Gastroesophageal sphincter (tissue), 4 donors: ENCODE results near the gene NHS. TPM values are rescaled to one million over a fixed set of nuclear protein-coding genes. Genes with fewer than 3 reads are reported as not detected.
"Not testable (repeated sequence)": the region's sequence is repeated elsewhere in the genome, so short reads cannot be mapped to it uniquely, and the experiment has no call there.

ENCODE experiments used
- ATAC-seq: fragments of 150-250 bp; one replicate; pipeline ENCODE4 v1.9.1; 2016; ENCODE audit warnings: mild to moderate bottlenecking, moderate library complexity
- H3K27ac ChIP-seq, 4 donors: fragments of 200-600 bp; sonication (generic) in 3 of 4; 1 replicate in 3 of 4; 2 replicates in 1 of 4; pipeline ENCODE4 v1.5.1; 2016 to 2019
- H3K27me3 ChIP-seq: fragments of 200-600 bp; sonication (generic); one replicate; pipeline ENCODE4 v1.5.1; 2019
- H3K36me3 ChIP-seq, 2 donors: fragments of 200-600 bp; sonication (generic); one replicate each; pipeline ENCODE4 v1.5.1; 2019; ENCODE audit warnings: control low read depth in 1 of 2
- H3K4me1 ChIP-seq, 3 donors: fragments of 200-600 bp; sonication (generic); 1 replicate in 2 of 3; 2 replicates in 1 of 3; pipeline ENCODE4 v1.5.1; 2016 to 2019; ENCODE audit warnings: control low read depth in 2 of 3
- H3K4me3 ChIP-seq, 2 donors: fragments of 200-600 bp; sonication (generic); one replicate each; pipeline ENCODE4 v1.5.1; 2019; ENCODE audit warnings: mild to moderate bottlenecking in 1 of 2, moderate library complexity in 1 of 2
- H3K9me3 ChIP-seq, 3 donors: fragments of 200-600 bp; sonication (generic); one replicate each; pipeline ENCODE4 v1.5.1; 2017 to 2019; ENCODE audit warnings: control low read depth in 2 of 3
- EP300 ChIP-seq: sonication (generic); formaldehyde crosslinking; IDR thresholded peaks from one replicate; pipeline ENCODE4 v1.6.1; 2017; ENCODE audit warnings: antibody characterized with exemption, mild to moderate bottlenecking
- POLR2A ChIP-seq, 2 donors: fragments of 450-650 bp; IDR thresholded peaks; one replicate each; pipeline ENCODE4 v1.6.1; 2017; ENCODE audit warnings: antibody characterized with exemption in 2 of 2, mild to moderate bottlenecking in 2 of 2, moderate library complexity in 1 of 2
- POLR2AphosphoS5 ChIP-seq: sonication (generic); formaldehyde crosslinking; IDR thresholded peaks from one replicate; pipeline ENCODE4 v1.6.1; 2017; ENCODE audit warnings: antibody characterized with exemption
- WGBS, 2 donors: methylation state at CpG; one replicate each; pipeline ENCODE4 v1.1.5; 2018; ENCODE audit warnings: low coverage in 1 of 2; 5-methylcytosine and 5-hydroxymethylcytosine counted together
- total RNA-seq, 4 donors: library from RNA; depleted of rRNA; stranded (reverse); fragments of >200 nt; gene quantifications; one replicate each; pipeline ENCODE4 v1.1.0, GENCODE V29; 2016
- TF ChIP-seq, protein P1 (sequence below), 4 experiments: fragments of 200-600 bp in 2 of 4; fragments of 450-650 bp in 2 of 4; sonication (generic) in 1 of 4; IDR thresholded peaks; one replicate each; pipeline ENCODE4 v1.5.1; 2017 to 2019; ENCODE audit warnings: antibody characterized with exemption in 4 of 4, mild to moderate bottlenecking in 2 of 4, moderate library complexity in 2 of 4

NHS gene
- total RNA-seq, 4 donors from 2014 or later = 4.7 to 12.3 (median 6.6) TPM

DNA sequence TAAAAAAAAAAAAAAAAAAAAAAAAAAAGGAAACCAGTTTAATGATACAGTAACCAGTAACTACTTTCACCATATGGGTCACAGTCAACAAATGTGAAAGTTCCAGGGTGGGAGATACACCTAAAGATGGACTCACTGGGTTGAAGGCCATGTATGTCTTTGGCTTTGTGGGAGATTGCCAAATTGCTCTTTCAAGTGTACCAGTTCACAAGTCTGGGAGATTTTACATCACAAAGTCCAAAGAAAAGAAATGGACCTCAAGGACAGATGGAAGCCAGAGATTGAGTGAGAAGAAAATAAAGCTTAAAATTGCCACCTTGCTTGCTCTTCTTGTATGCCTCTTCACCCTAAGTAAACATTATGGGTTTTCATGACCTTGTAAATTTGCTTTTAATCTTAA is 65.3 kb downstream of the NHS start:
- Histone ChIP-seq H3K9me3 (no peaks in the 10 kb centered on the region), H3K4me3 (no peak overlapping the region), H3K27ac (no peak overlapping the region), H3K4me1 (no peaks in the 10 kb centered on the region), H3K27me3 (no peaks in the 10 kb centered on the region), H3K36me3 (no peaks in the 10 kb centered on the region)
- TF ChIP-seq, protein P1, sequence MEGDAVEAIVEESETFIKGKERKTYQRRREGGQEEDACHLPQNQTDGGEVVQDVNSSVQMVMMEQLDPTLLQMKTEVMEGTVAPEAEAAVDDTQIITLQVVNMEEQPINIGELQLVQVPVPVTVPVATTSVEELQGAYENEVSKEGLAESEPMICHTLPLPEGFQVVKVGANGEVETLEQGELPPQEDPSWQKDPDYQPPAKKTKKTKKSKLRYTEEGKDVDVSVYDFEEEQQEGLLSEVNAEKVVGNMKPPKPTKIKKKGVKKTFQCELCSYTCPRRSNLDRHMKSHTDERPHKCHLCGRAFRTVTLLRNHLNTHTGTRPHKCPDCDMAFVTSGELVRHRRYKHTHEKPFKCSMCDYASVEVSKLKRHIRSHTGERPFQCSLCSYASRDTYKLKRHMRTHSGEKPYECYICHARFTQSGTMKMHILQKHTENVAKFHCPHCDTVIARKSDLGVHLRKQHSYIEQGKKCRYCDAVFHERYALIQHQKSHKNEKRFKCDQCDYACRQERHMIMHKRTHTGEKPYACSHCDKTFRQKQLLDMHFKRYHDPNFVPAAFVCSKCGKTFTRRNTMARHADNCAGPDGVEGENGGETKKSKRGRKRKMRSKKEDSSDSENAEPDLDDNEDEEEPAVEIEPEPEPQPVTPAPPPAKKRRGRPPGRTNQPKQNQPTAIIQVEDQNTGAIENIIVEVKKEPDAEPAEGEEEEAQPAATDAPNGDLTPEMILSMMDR (IDR thresholded peaks at IDR 0.05) = no peak
- no peak for TF ChIP-seq EP300
- TF ChIP-seq POLR2A (IDR thresholded peaks at IDR 0.05) = no peak
- TF ChIP-seq POLR2AphosphoS5 = no peak
- ATAC-seq = no peak

DNA sequence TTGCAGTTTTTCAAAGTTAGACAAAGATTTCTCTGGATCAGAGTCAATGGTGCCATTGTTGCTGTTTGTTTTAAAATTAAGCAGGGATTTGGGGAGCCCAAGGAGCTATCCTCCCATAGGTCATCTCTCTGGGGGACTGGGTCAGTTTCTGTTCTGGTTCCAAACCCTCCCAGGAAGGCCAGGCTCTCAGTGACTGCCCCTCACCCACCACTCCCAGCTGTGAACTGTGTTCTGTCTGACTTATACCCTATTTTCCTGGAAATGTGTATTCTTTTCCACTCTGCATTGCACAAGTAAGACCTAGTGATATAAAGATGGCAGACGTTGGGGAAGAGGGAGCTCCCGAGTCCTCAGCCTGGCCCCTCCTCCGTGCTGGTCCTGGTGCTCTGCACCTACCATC is 65.8 kb downstream of the NHS start:
- H3K9me3 ChIP-seq = no peaks in the 10 kb centered on the region

DNA sequence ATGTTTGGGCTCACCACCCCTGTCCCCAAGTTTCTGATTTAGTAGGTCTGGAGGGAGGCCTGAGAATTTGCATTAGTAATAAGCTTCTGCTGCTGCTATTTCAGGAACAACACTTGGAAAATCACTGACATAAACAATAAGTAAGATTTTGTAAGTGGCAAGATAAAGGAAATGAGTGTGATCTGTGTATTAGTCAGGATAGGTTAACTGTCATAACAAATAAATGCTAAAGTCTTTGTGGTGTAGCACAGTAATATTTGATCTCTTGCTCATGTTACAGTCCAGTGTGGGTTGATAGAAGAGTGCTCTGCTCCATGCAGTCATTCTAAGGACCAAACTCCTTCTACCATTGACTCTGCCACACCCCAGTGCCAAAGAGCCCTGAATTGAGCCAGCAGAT is 67.0 kb downstream of the NHS start:
- Histone ChIP-seq H3K36me3 (no peaks in the 10 kb centered on the region), H3K4me3 (no peak overlapping the region), H3K27me3 (no peaks in the 10 kb centered on the region), H3K27ac (no peak overlapping the region), H3K9me3 (no peaks in the 10 kb centered on the region), H3K4me1 (no peaks in the 10 kb centered on the region)
- ATAC-seq = no peak
- TF ChIP-seq, protein P1 (IDR thresholded peaks at IDR 0.05) = no peak
- no peak for TF ChIP-seq POLR2AphosphoS5
- no peak for TF ChIP-seq POLR2A (IDR thresholded peaks at IDR 0.05)
- no peak for TF ChIP-seq EP300

More for the DNA sequence above, 65.8 kb downstream of the NHS start:
- H3K4me1 ChIP-seq = no peaks in the 10 kb centered on the region
- H3K27me3 ChIP-seq = no peaks in the 10 kb centered on the region
- TF ChIP-seq, protein P1 (IDR thresholded peaks at IDR 0.05) = no peak
- no peak for TF ChIP-seq EP300
- no peak for TF ChIP-seq POLR2A (IDR thresholded peaks at IDR 0.05)
- TF ChIP-seq POLR2AphosphoS5 = no peak
- ATAC-seq = no peak
- WGBS, 2 donors = 67% methylated on average over 3 of the region's 3 CpGs; no CpG with 5 or more reads in 1 of the 2 donors
- no peak overlapping the region for H3K4me3 ChIP-seq
- no peaks in the 10 kb centered on the region for H3K36me3 ChIP-seq
- no peak overlapping the region for H3K27ac ChIP-seq

DNA sequence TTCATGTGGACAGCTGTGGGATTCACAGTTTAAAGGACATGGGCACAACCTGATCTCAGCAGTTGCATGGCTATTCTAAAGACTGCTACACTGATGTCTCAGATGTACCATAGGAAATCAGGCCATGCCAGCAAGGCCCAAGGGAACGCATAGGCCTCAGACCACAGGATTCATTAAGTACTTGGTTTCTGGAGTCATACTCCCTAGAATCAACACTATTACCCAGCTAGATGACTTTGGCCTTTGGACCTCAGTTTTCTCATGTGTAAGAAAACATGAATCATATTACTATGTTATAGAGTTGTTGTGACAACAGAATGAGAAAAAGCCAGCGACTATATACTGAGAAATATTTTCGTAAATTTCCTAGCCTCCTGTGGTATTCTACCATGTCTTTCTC is 67.9 kb downstream of the NHS start:
- Histone ChIP-seq H3K36me3 (no peaks in the 10 kb centered on the region), H3K9me3 (no peaks in the 10 kb centered on the region), H3K27ac (no peak overlapping the region), H3K4me3 (no peak overlapping the region), H3K27me3 (no peaks in the 10 kb centered on the region), H3K4me1 (no peaks in the 10 kb centered on the region)
- no peak for TF ChIP-seq EP300
- TF ChIP-seq, protein P1 (IDR thresholded peaks at IDR 0.05) = no peak
- TF ChIP-seq POLR2AphosphoS5 = no peak
- TF ChIP-seq POLR2A (IDR thresholded peaks at IDR 0.05) = no peak
- WGBS, 2 donors = 76 to 100% methylated on average over 1 to 3 of the region's 3 CpGs
- no peak for ATAC-seq

DNA sequence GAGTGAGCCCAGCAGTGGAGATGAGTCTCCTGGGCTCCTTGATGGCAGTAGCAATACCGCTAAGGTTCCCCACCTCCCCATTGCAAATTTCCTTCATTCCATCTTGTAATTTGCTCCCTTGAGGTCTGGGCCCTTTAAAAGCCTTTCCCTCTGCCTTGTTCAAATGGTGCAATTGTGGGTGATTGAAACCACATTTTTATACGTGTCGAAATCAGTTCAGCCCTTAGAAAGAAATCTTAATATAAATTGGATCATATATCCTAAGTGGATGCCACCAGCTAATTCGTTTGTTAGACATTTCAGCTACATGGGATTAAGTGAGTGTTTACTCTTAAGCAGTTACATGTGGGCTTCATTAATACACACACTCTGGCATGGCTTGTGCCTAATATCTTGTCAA is 68.6 kb downstream of the NHS start:
- WGBS, 2 donors = 42 to 73% methylated on average over 2 to 4 of the region's 4 CpGs
- ATAC-seq = no peak
- no peaks in the 10 kb centered on the region for H3K27me3 ChIP-seq
- H3K27ac ChIP-seq = no peak overlapping the region
- H3K36me3 ChIP-seq = no peaks in the 10 kb centered on the region
- no peak overlapping the region for H3K4me3 ChIP-seq
- TF ChIP-seq POLR2A (IDR thresholded peaks at IDR 0.05) = no peak
- TF ChIP-seq, protein P1 (IDR thresholded peaks at IDR 0.05) = no peak
- TF ChIP-seq EP300 = no peak
- no peak for TF ChIP-seq POLR2AphosphoS5
- H3K4me1 ChIP-seq = no peaks in the 10 kb centered on the region
- no peaks in the 10 kb centered on the region for H3K9me3 ChIP-seq

DNA sequence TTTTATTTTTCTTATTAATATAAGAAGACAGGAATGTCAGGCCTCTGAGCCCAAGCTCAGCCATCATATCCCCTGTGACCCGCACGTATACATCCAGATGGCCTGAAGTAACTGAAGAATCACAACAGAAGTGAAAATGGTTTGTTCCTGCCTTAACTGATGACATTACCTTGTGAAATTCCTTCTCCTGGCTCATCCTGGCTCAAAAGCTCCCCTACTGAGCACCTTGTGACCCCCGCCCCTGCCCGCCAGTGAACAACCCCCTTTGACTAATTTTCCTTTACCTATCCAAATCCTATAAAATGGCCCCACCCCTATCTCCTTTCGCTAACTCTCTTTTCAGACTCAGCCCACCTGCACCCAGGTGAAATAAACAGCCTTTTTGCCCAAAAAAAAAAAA is 71.3 kb downstream of the NHS start:
- not testable (repeated sequence) for H3K27ac ChIP-seq, H3K4me3 ChIP-seq, ATAC-seq, H3K9me3 ChIP-seq, H3K27me3 ChIP-seq, H3K4me1 ChIP-seq, H3K36me3 ChIP-seq
- whole genome bisulfite sequencing, 2 donors = 77 to 95% methylated on average over 5 of the region's 5 CpGs
